Central memory CD8-positive, alpha-beta T cell (primary cell): ENCODE measurements around the gene SLC16A8.

Experiments
- ATAC-seq: fragments of 150-1000 bp; cut with Tn5 transposase; replicated peaks from 2 replicates; pipeline ENCODE4 v1.10.0; 2022; ENCODE audit warnings: mild to moderate bottlenecking, moderate FRiP score, moderate number of reproducible peaks; ENCODE audit not compliant: poor library complexity, severe bottlenecking; ENCODE audit errors: extremely low read depth
- DNase-seq, 2 donors: peaks; one replicate each; pipeline ENCODE4 v3.0.0; 2021; ENCODE audit warnings: low spot score in 2 of 2
- H3K27ac Mint-ChIP-seq: one replicate; pipeline ENCODE4 v1.8.0; 2022; ENCODE audit warnings: low read depth, mild to moderate bottlenecking, moderate library complexity, mixed read lengths
- H3K27me3 Mint-ChIP-seq: one replicate; pipeline ENCODE4 v1.8.0; 2022; ENCODE audit warnings: mixed read lengths
- H3K36me3 Mint-ChIP-seq: one replicate; pipeline ENCODE4 v1.8.0; 2022; ENCODE audit warnings: mild to moderate bottlenecking, moderate library complexity, mixed read lengths; ENCODE audit not compliant: insufficient read depth
- H3K4me1 Mint-ChIP-seq: one replicate; pipeline ENCODE4 v1.8.0; 2022; ENCODE audit warnings: mixed read lengths
- H3K4me3 Mint-ChIP-seq: one replicate; pipeline ENCODE4 v1.8.0; 2022; ENCODE audit warnings: mild to moderate bottlenecking, moderate library complexity, mixed read lengths
- H3K9me3 Mint-ChIP-seq: one replicate; pipeline ENCODE4 v1.8.0; 2022; ENCODE audit warnings: mixed read lengths

The SLC16A8 gene

DNA sequence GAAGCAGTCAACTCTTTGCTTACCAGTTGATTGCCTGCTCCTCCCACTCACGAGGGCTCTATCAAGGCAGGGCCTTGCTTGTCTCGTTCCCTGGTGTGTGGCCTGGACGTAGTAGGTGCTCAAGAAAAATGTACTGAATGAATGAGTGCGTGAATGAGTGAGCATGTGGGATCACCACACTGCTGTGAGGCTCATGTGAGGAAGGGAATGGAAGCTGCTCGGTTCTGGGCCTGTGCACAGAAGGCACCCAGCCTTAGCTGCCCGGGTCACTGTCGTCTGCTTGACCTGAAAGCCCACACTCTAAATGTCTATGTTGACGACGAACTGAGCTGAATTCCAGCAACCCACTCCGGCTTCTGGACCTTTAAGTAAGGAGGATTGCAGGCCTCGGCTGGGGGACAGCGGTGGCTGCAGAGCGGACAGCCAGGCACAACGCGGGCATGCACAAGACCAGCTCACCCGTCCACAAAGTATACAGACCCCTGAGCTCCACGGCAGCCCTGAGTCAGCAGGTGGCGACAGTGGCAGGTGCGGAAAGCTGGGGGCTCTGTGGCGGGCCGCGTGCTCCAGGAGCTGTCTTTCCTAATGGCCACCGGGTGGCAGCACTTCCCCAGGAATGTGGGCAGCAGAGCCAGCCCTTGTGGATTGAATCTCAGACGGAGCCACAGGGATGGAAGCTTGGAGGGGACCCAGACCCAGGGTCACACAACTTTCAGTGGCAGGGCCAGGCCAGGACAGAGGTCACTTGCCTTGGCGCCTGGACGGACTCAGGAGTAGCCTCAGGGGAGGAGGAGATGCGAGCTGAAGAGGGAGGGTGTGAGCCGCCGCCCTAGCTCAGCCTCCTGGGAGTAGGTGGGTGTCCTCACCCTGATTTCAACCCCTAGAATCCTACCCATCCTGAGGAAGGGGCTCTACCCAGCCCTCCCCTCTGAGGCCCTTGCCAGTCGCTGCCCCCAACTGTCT, 31.8 kb downstream of the SLC16A8 start:
- no peaks in the 10 kb centered on the region for H3K9me3 Mint-ChIP-seq
- H3K27me3 Mint-ChIP-seq, result no peaks in the 10 kb centered on the region
- DNase-seq (peak; percentile 64 to 75), ATAC-seq (peak; percentile 77)
- peaks cover 9% of the 10 kb centered on the region for H3K36me3 Mint-ChIP-seq
- no peak overlapping the region for H3K4me3 Mint-ChIP-seq
- peaks cover 13% of the 10 kb centered on the region for H3K4me1 Mint-ChIP-seq
- no peak overlapping the region for H3K27ac Mint-ChIP-seq

DNA sequence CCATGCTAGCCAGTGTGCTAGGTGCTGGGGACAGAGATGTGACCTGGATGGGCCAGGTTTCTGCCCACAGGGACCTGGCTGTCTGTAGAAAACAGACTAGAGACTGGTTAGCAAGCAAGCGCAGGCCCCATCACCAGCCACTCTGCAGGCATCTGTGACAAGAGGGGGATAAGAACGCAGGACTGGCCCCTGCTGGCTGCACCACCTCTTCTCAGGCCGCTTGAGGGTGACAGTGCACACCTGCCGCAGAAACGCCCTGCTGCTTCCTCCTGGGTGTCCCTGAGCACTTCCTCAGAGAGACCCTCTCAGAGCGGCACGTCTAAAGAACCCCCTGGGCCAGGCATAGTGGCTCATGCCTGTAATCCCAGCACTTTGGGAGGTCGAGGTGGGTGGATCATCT, 32.7 kb downstream of the SLC16A8 start:
- DNase-seq (no peak), ATAC-seq (no peak)
- no peaks in the 10 kb centered on the region for H3K27me3 Mint-ChIP-seq
- H3K4me3 Mint-ChIP-seq, result no peak overlapping the region
- peaks cover 5% of the 10 kb centered on the region for H3K4me1 Mint-ChIP-seq
- H3K9me3 Mint-ChIP-seq, result no peaks in the 10 kb centered on the region
- no peak overlapping the region for H3K27ac Mint-ChIP-seq
- H3K36me3 Mint-ChIP-seq, result peaks cover 2% of the 10 kb centered on the region

DNA sequence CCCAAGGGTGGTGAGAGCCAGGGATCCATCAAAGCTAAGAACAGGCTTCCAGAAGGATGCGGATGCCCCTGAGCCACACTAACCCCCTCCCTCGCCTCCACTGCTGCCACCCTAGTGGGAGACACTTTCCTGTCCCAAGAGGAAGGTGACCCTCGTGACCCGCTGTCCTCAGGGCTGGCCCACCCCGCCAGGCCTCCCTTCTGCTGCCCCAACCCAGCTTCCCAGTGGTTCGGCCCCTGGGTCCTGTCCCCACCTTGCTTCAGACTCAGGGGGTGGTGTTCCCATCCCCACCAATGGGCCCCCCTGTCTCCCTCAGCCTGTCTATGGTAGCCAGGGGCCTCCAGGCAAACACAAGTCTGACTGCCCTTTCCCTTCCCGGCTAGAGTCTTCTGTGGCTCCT, 33.3 kb downstream of the SLC16A8 start:
- Mint-ChIP-seq H3K36me3 (peaks cover 2% of the 10 kb centered on the region), H3K27ac (no peak overlapping the region), H3K4me1 (peaks cover 5% of the 10 kb centered on the region), H3K27me3 (no peaks in the 10 kb centered on the region), H3K4me3 (no peak overlapping the region), H3K9me3 (no peaks in the 10 kb centered on the region)
- ATAC-seq, result no peak
- DNase-seq, result no peak

GRCh38 chr22:38049812-38050619, 34.0 kb downstream of the SLC16A8 start:
- Mint-ChIP-seq H3K9me3 (no peaks in the 10 kb centered on the region), H3K4me1 (peaks cover 5% of the 10 kb centered on the region), H3K4me3 (no peak overlapping the region), H3K27me3 (no peaks in the 10 kb centered on the region), H3K36me3 (peaks cover 1% of the 10 kb centered on the region), H3K27ac (no peak overlapping the region)
- DNase-seq (no peak), ATAC-seq (no peak)

- Mint-ChIP-seq H3K27me3 (peaks cover under 1% of the 10 kb centered on the region), H3K36me3 (no peaks in the 10 kb centered on the region), H3K4me3 (no peak overlapping the region), H3K9me3 (no peaks in the 10 kb centered on the region), H3K27ac (no peak overlapping the region), H3K4me1 (peaks cover 1% of the 10 kb centered on the region)
- no peak for ATAC-seq
- no peak for DNase-seq
These were observed 37.8 kb downstream of the SLC16A8 start for GRCh38 chr22:38046070-38046748.

- DNase-seq, result no peak
These were observed 40.6 kb downstream of the SLC16A8 start for GRCh38 chr22:38043151-38044039.

GRCh38 chr22:38042488-38042790, 41.5 kb downstream of the SLC16A8 start:
- peaks cover 8% of the 10 kb centered on the region for H3K27me3 Mint-ChIP-seq
- peaks cover 9% of the 10 kb centered on the region for H3K4me1 Mint-ChIP-seq
- ATAC-seq, result no peak
- no peak for DNase-seq
- H3K36me3 Mint-ChIP-seq, result no peaks in the 10 kb centered on the region
- no peak overlapping the region for H3K27ac Mint-ChIP-seq
- H3K9me3 Mint-ChIP-seq, result no peaks in the 10 kb centered on the region
- H3K4me3 Mint-ChIP-seq, result no peak overlapping the region

More at GRCh38 chr22:38043151-38044039, 40.6 kb downstream of the SLC16A8 start:
- Mint-ChIP-seq H3K4me1 (peaks cover 9% of the 10 kb centered on the region), H3K4me3 (no peak overlapping the region), H3K36me3 (no peaks in the 10 kb centered on the region), H3K27me3 (peaks cover 8% of the 10 kb centered on the region), H3K27ac (no peak overlapping the region), H3K9me3 (no peaks in the 10 kb centered on the region)
- ATAC-seq, result no peak

DNA sequence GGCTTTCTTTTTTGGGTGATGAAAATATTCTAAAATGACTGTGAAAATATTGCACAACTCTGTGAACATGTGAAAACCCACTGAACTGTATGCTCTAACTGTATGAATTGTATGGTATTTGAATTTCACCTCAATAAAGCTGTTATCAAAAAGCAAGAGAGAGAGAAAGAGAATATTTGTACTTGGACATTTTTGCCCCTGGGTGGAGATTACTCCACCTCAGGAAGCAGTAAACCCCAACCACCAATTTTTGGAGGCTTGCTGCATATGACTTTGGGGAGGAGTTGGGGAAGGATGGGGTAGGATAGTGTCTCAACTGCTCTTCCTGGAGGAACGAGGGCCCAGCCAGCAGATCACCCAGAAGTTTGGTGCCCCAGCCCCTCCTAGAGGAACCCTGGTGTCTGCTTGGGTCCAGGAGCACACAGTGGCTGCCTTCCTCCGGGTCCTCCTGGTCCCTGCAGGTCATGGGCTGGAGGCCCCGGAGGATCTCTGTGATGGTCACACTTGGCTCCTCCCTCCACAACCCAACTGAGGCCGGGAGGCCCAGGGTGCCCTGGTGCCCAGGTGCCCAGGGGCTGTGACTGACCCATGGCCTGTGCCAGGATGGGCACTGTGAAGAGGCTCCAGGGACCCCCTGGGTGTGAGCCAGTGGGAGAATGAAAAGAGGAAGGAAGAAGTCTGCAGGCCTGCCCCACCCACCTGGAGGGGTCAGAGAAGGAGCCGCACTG, 42.1 kb downstream of the SLC16A8 start:
- Mint-ChIP-seq H3K4me3 (no peak overlapping the region), H3K4me1 (peaks cover 9% of the 10 kb centered on the region), H3K27me3 (peaks cover 8% of the 10 kb centered on the region), H3K27ac (no peak overlapping the region), H3K36me3 (no peaks in the 10 kb centered on the region), H3K9me3 (no peaks in the 10 kb centered on the region)
- ATAC-seq, result no peak
- DNase-seq, result no peak

- H3K4me3 Mint-ChIP-seq, result no peak overlapping the region
- no peak overlapping the region for H3K27ac Mint-ChIP-seq
- H3K36me3 Mint-ChIP-seq, result no peaks in the 10 kb centered on the region
- no peak for ATAC-seq
- peaks cover 9% of the 10 kb centered on the region for H3K4me1 Mint-ChIP-seq
- no peak for DNase-seq
- H3K9me3 Mint-ChIP-seq, result no peaks in the 10 kb centered on the region
- H3K27me3 Mint-ChIP-seq, result peaks cover 8% of the 10 kb centered on the region
These were observed 42.8 kb downstream of the SLC16A8 start for GRCh38 chr22:38040953-38041759.

- H3K4me1 Mint-ChIP-seq, result peaks cover 14% of the 10 kb centered on the region
- ATAC-seq (no peak), DNase-seq (no peak)
- peaks cover 8% of the 10 kb centered on the region for H3K27me3 Mint-ChIP-seq
- H3K9me3 Mint-ChIP-seq, result no peaks in the 10 kb centered on the region
- H3K27ac Mint-ChIP-seq, result no peak overlapping the region
- no peaks in the 10 kb centered on the region for H3K36me3 Mint-ChIP-seq
- H3K4me3 Mint-ChIP-seq, result no peak overlapping the region
These were observed 44.8 kb downstream of the SLC16A8 start for GRCh38 chr22:38038890-38039812.
